IMR-90 (cell line): ENCODE results near the gene CDK5R2. TPM values are rescaled to one million over a fixed set of nuclear protein-coding genes. Genes with fewer than 3 reads are reported as not detected.

Source experiments
- ATAC-seq: fragments of 200-7000 bp; cut with Tn5 transposase; 2 replicates; pipeline ENCODE4 v1.9.1; 2020; ENCODE audit warnings: low read depth, mild to moderate bottlenecking, moderate library complexity
- BruUV-seq: library from RNA; stranded (reverse); fragments of 400-500 nt; replicated peaks from 2 replicates; lab custom pipeline; 2021; lab: Mats Ljungman, UMichigan
- CTCF ChIA-PET: fragments of 300-600 bp; formaldehyde crosslinking; extraction: SDS; loops from one replicate; lab custom pipeline; 2021; ENCODE audit warnings: antibody characterized with exemption; lab: Yijun Ruan, JAX
- POLR2A ChIA-PET: fragments of 300-600 bp; sonication (Branson Sonifier 250); formaldehyde crosslinking; loops from one replicate; lab custom pipeline; 2022; ENCODE audit warnings: antibody characterized with exemption; ENCODE audit not compliant: unreplicated experiment; lab: Charles Lee
- DNase-seq: peaks from one replicate; pipeline ENCODE4 v3.0.0; 2013
- H2AFZ ChIP-seq: replicated peaks from 2 replicates; pipeline ENCODE3; 2013; ENCODE audit warnings: low read length, mild to moderate bottlenecking; ENCODE audit not compliant: poor library complexity
- H2AK5ac ChIP-seq: 2 replicates; pipeline ENCODE4 v1.6.1; 2013; ENCODE audit warnings: low read depth, low read length, inconsistent platforms
- H2AK9ac ChIP-seq: replicated peaks from 2 replicates; pipeline ENCODE3; 2013; ENCODE audit warnings: mild to moderate bottlenecking, low read depth, low read length, moderate library complexity; ENCODE audit not compliant: poor library complexity
- H2BK120ac ChIP-seq: 2 replicates; pipeline ENCODE4 v1.6.1; 2013; ENCODE audit warnings: low read depth, low read length, inconsistent platforms
- H2BK15ac ChIP-seq: 3 replicates; pipeline ENCODE4 v1.6.1; 2013; ENCODE audit warnings: low read depth, low read length, inconsistent platforms
- H2BK20ac ChIP-seq: 2 replicates; pipeline ENCODE4 v1.6.1; 2013; ENCODE audit warnings: low read depth, mild to moderate bottlenecking, inconsistent platforms, low read length, moderate library complexity
- H2BK5ac ChIP-seq: 2 replicates; pipeline ENCODE4 v1.6.1; 2013; ENCODE audit warnings: mild to moderate bottlenecking, low read depth, low read length, inconsistent platforms; ENCODE audit not compliant: poor library complexity, severe bottlenecking
- H3K14ac ChIP-seq: replicated peaks from 2 replicates; pipeline ENCODE4 v1.6.1; 2013; ENCODE audit warnings: low read depth, low read length, inconsistent platforms
- H3K18ac ChIP-seq: 2 replicates; pipeline ENCODE4 v1.6.1; 2013; ENCODE audit warnings: low read depth, low read length, control low read depth
- H3K23ac ChIP-seq: 2 replicates; pipeline ENCODE4 v1.6.1; 2013; ENCODE audit warnings: low read depth, low read length, inconsistent platforms
- H3K27ac ChIP-seq: 2 replicates; pipeline ENCODE4 v1.5.1; 2013; ENCODE audit warnings: mild to moderate bottlenecking, control low read depth, low read length; ENCODE audit not compliant: insufficient read depth
- H3K27me3 ChIP-seq: 2 replicates; pipeline ENCODE4 v1.6.1; 2013; ENCODE audit warnings: low read length; ENCODE audit not compliant: control insufficient read depth, insufficient read depth
- H3K36me3 ChIP-seq: 2 replicates; pipeline ENCODE4 v1.6.1; 2013; ENCODE audit warnings: low read length, mixed read lengths; ENCODE audit not compliant: control insufficient read depth, insufficient read depth
- H3K4ac ChIP-seq: 2 replicates; pipeline ENCODE4 v1.6.1; 2013; ENCODE audit warnings: low read depth, low read length, inconsistent platforms
- H3K4me1 ChIP-seq: 2 replicates; pipeline ENCODE4 v1.6.1; 2013; ENCODE audit warnings: low read length, mixed read lengths; ENCODE audit not compliant: control insufficient read depth, insufficient read depth
- H3K4me2 ChIP-seq: 2 replicates; pipeline ENCODE4 v1.6.1; 2013; ENCODE audit warnings: low read depth, mild to moderate bottlenecking, control low read depth, low read length, moderate library complexity
- H3K4me3 ChIP-seq: 2 replicates; pipeline ENCODE4 v1.5.1; 2013; ENCODE audit warnings: low read depth, mild to moderate bottlenecking, control low read depth, low read length, moderate library complexity; ENCODE audit not compliant: insufficient read depth
- H3K56ac ChIP-seq: 2 replicates; pipeline ENCODE4 v1.6.1; 2013; ENCODE audit warnings: low read length, inconsistent platforms; ENCODE audit not compliant: insufficient read depth; ENCODE audit errors: extremely low read depth
- H3K79me1 ChIP-seq, 2 experiments: 2 replicates each; pipeline ENCODE4 v1.6.1; 2013; ENCODE audit warnings: low read length in 2 of 2, inconsistent platforms in 1 of 2, low read depth in 1 of 2
- H3K9ac ChIP-seq: 2 replicates; pipeline ENCODE4 v1.6.1; 2013; ENCODE audit warnings: low read depth, low read length, control low read depth
- H3K9me1 ChIP-seq: 2 replicates; pipeline ENCODE4 v1.6.1; 2013; ENCODE audit warnings: low read length, inconsistent platforms; ENCODE audit not compliant: insufficient read depth
- H3K9me3 ChIP-seq: 2 replicates; pipeline ENCODE4 v1.6.1; 2013; ENCODE audit warnings: low read length; ENCODE audit not compliant: control insufficient read depth, insufficient read depth
- H4K20me1 ChIP-seq: 2 replicates; pipeline ENCODE4 v1.6.1; 2013; ENCODE audit warnings: low read length, inconsistent platforms; ENCODE audit not compliant: insufficient read depth
- H4K5ac ChIP-seq: 2 replicates; pipeline ENCODE4 v1.6.1; 2013; ENCODE audit warnings: mild to moderate bottlenecking, low read depth, low read length, control low read depth
- H4K8ac ChIP-seq, 2 experiments: 2 replicates each; pipeline ENCODE4 v1.6.1; 2013; ENCODE audit warnings: low read depth in 2 of 2, low read length in 2 of 2, control low read depth in 1 of 2, inconsistent platforms in 1 of 2
- H4K91ac ChIP-seq: 2 replicates; pipeline ENCODE4 v1.6.1; 2013; ENCODE audit warnings: low read depth, low read length, inconsistent platforms; ENCODE audit not compliant: insufficient read depth
- BHLHE40 ChIP-seq: fragments of 150-350 bp; IDR thresholded peaks from 2 replicates; pipeline ENCODE4 v1.6.1; 2016; ENCODE audit warnings: mild to moderate bottlenecking, low read depth, low read length
- CEBPB ChIP-seq: IDR thresholded peaks from 2 replicates; pipeline ENCODE4 v1.6.1; 2012; ENCODE audit warnings: low read depth, low read length, improper control_type of control experiment
- CHD1 ChIP-seq: IDR thresholded peaks from 2 replicates; pipeline ENCODE4 v1.6.1; 2012; ENCODE audit warnings: low read depth, low read length, improper control_type of control experiment
- CTCF ChIP-seq: conservative IDR thresholded peaks from 2 replicates; pipeline ENCODE4 v1.5.1; 2012; ENCODE audit warnings: mild to moderate bottlenecking, low read depth, low read length, improper control_type of control experiment
- ELK1 ChIP-seq: fragments of 150-350 bp; IDR thresholded peaks from 2 replicates; pipeline ENCODE4 v1.6.1; 2016; ENCODE audit warnings: low read depth, mild to moderate bottlenecking, low read length, moderate library complexity, borderline replicate concordance
- FOS ChIP-seq: fragments of 150-350 bp; IDR thresholded peaks from 2 replicates; pipeline ENCODE4 v1.6.1; 2016; ENCODE audit warnings: low read depth, low read length
- MAFK ChIP-seq: IDR thresholded peaks from 2 replicates; pipeline ENCODE4 v1.6.1; 2012; ENCODE audit warnings: low read depth, low read length, improper control_type of control experiment
- MAZ ChIP-seq: IDR thresholded peaks from 2 replicates; pipeline ENCODE4 v1.6.1; 2012; ENCODE audit warnings: low read depth, mild to moderate bottlenecking, low read length, improper control_type of control experiment, moderate library complexity, borderline replicate concordance
- MXI1 ChIP-seq: IDR thresholded peaks from 2 replicates; pipeline ENCODE4 v1.6.1; 2012; ENCODE audit warnings: low read depth, mild to moderate bottlenecking, low read length, moderate library complexity, borderline replicate concordance
- NFE2L2 ChIP-seq: fragments of 150-350 bp; IDR thresholded peaks from 2 replicates; pipeline ENCODE4 v1.6.1; 2016; ENCODE audit warnings: low read depth, mild to moderate bottlenecking, low read length
- POLR2A ChIP-seq: IDR thresholded peaks from 2 replicates; pipeline ENCODE4 v1.6.1; 2012; ENCODE audit warnings: mild to moderate bottlenecking, low read depth, low read length
- RAD21 ChIP-seq: IDR thresholded peaks from 2 replicates; pipeline ENCODE4 v1.6.1; 2012; ENCODE audit warnings: low read length, improper control_type of control experiment
- RCOR1 ChIP-seq: IDR thresholded peaks from 2 replicates; pipeline ENCODE4 v1.6.1; 2012; ENCODE audit warnings: mild to moderate bottlenecking, low read length, improper control_type of control experiment; ENCODE audit not compliant: insufficient replicate concordance
- RFX5 ChIP-seq: IDR thresholded peaks from 2 replicates; pipeline ENCODE4 v1.8.0; 2012; ENCODE audit warnings: low read depth, mild to moderate bottlenecking, low read length, moderate library complexity
- SMC3 ChIP-seq: fragments of 150-350 bp; IDR thresholded peaks from 2 replicates; pipeline ENCODE4 v1.6.1; 2016; ENCODE audit warnings: low read depth, mild to moderate bottlenecking, antibody characterized with exemption, low read length, moderate library complexity
- USF2 ChIP-seq: fragments of 150-350 bp; IDR thresholded peaks from 2 replicates; pipeline ENCODE4 v1.6.1; 2017; ENCODE audit warnings: mild to moderate bottlenecking, antibody characterized with exemption, low read length, low read depth
- WGBS, 2 experiments: methylation state at CpG; one replicate each; pipeline versions ENCODE4 v1.1.5 to v1.1.7; 2013; ENCODE audit warnings: missing lambda C conversion rate in 2 of 2; ENCODE audit not compliant: insufficient read length in 1 of 2; ENCODE audit errors: extremely low coverage in 2 of 2; 5-methylcytosine and 5-hydroxymethylcytosine counted together
- dilution Hi-C: fragments of 300-500 bp; cut with HindIII; formaldehyde crosslinking; loops from one replicate; pipeline ENCODE4 v1.14.3; 2018; ENCODE audit warnings: low sequenced_read_pairs; ENCODE audit not compliant: unreplicated experiment
- in situ Hi-C: fragments of 300-500 bp; cut with MboI; formaldehyde crosslinking; loops from 3 replicates; pipeline ENCODE4 v1.14.3; 2019; ENCODE audit warnings: low sequenced_read_pairs, inconsistent platforms, mixed read lengths
- intact Hi-C: fragments of 100-400 bp; cut with micrococcal nuclease; formaldehyde crosslinking; loops from 2 replicates; pipeline ENCODE4 v1.10.0; 2022
- polyA plus RNA-seq, 3 experiments: library from polyadenylated mRNA; depleted of rRNA; stranded (reverse); fragments of >200 nt; gene quantifications; 2 replicates each; pipeline ENCODE4 v1.2.3, GENCODE V29; 2012; ENCODE audit warnings: low replicate concordance in 1 of 3
- total RNA-seq: library from RNA; depleted of rRNA; stranded (reverse); fragments of >200 nt; gene quantifications from 2 replicates; pipeline ENCODE4 v1.2.3, GENCODE V29; 2012

The CDK5R2 gene
- total and polyA plus RNA-seq, 2 of the 4 experiments (the other 2 are of a cell fraction), result not detected

- TF ChIP-seq MAFK (no peak), RAD21 (no peak), RFX5 (no peak), SMC3 (no peak), CTCF (no peak), NFE2L2 (no peak), USF2 (no peak), FOS (no peak), BHLHE40 (no peak), CEBPB (no peak), MAZ (no peak), MXI1 (no peak), ELK1 (no peak), RCOR1 (no peak), POLR2A (no peak), CHD1 (no peak)
- H3K18ac ChIP-seq, result no peak overlapping the region
- no peak overlapping the region for H3K4ac ChIP-seq
- no peak overlapping the region for H2AK9ac ChIP-seq
- dilution Hi-C loops, result no loop called here
- H3K23ac ChIP-seq, result no peak overlapping the region
- H3K9me1 ChIP-seq, result no peaks in the 10 kb centered on the region; the same call in 1 of the 2 replicates
- H2BK20ac ChIP-seq, result no peak overlapping the region
- no peak overlapping the region for H4K91ac ChIP-seq
- no peak overlapping the region for H2BK15ac ChIP-seq
- no peaks in the 10 kb centered on the region for H3K36me3 ChIP-seq
- in situ Hi-C loops, result no loop called here
- DNase-seq (no peak), ATAC-seq (no peak)
- no peak overlapping the region; the same call in 1 of the 2 replicates for H3K4me2 ChIP-seq
- no peak overlapping the region for H3K4me3 ChIP-seq
- H4K20me1 ChIP-seq, result no peaks in the 10 kb centered on the region; the same call in 1 of the 2 replicates
- H3K27me3 ChIP-seq, result peaks cover 72% of the 10 kb centered on the region
- no TSS peak for BruUV-seq
- H3K9ac ChIP-seq, result no peak overlapping the region
- intact Hi-C loops, result no loop called here
- no peak overlapping the region for H3K56ac ChIP-seq
- peak overlapping the region; percentile 5 for H2AFZ ChIP-seq
- CTCF ChIA-PET, result interaction anchor here (0.7 to 1.9 kb wide), 15 partner anchors 11 to 174 kb away, joined by 3 to 10 read pairs (median 4); partner anchors contain the start of gene CDK5R2
- H3K4me1 ChIP-seq, result 0 out of 2 replicates have a peak, but pooled peaks cover 2% of the 10 kb centered on the region
- H3K27ac ChIP-seq, result no peak overlapping the region
- no peak overlapping the region for H4K5ac ChIP-seq
- WGBS, 2 experiments, result 2% methylated on average over 7 of the region's 26 CpGs; no CpG with 5 or more reads in 1 of the 2 experiments
- H3K79me1 ChIP-seq, result no peaks in the 10 kb centered on the region
- no peaks in the 10 kb centered on the region for H3K9me3 ChIP-seq
- no peak overlapping the region for H2AK5ac ChIP-seq
- no peak overlapping the region for H3K14ac ChIP-seq
- no peak overlapping the region for H2BK5ac ChIP-seq
- no peak overlapping the region for H4K8ac ChIP-seq
- POLR2A ChIA-PET, result no interaction called here
- no peak overlapping the region for H2BK120ac ChIP-seq
These were observed 21.4 kb downstream of the CDK5R2 start for GRCh38 chr2:218980735-218981389.
